HepG2 (cell line): ENCODE data around the gene HEXA. TPM values are rescaled to one million over a fixed set of nuclear protein-coding genes. Genes with fewer than 3 reads are reported as not detected.

Source experiments
- DNMT3B ChIP-seq: conservative IDR thresholded peaks from 2 replicates; pipeline ENCODE4 v1.6.1; 2016; ENCODE audit warnings: missing biosample characterization, control low read depth
- FOXP1 ChIP-seq, 2 experiments: fragments of 450-650 bp in 1 of 2; IDR thresholded peaks; 2 replicates each; pipeline ENCODE4 v1.6.1; 2017 to 2018; ENCODE audit warnings: antibody characterized with exemption in 1 of 2
- GZF1 ChIP-seq: sonication (generic); formaldehyde crosslinking; IDR thresholded peaks from 2 replicates; pipeline ENCODE4 v1.5.1; 2020; ENCODE audit warnings: mild to moderate bottlenecking, missing genetic modification reagents
- HMGXB3 ChIP-seq: sonication (generic); formaldehyde crosslinking; IDR thresholded peaks from 2 replicates; pipeline ENCODE4 v1.4.0; 2020; ENCODE audit warnings: missing genetic modification reagents, borderline replicate concordance
- MZF1 ChIP-seq: sonication (generic); formaldehyde crosslinking; IDR thresholded peaks from 2 replicates; pipeline ENCODE4 v1.8.1; 2023; ENCODE audit warnings: mild to moderate bottlenecking, missing genetic modification reagents, borderline replicate concordance
- PHF5A ChIP-seq: IDR thresholded peaks from one replicate; pipeline ENCODE4 v1.6.1; 2018; ENCODE audit warnings: low read depth, missing genetic modification reagents; ENCODE audit not compliant: unreplicated experiment
- PRDM4 ChIP-seq: sonication (generic); formaldehyde crosslinking; IDR thresholded peaks from 2 replicates; pipeline ENCODE4 v1.9.0; 2021; ENCODE audit warnings: missing genetic modification reagents, borderline replicate concordance
- REPIN1 ChIP-seq: sonication (generic); formaldehyde crosslinking; IDR thresholded peaks from 2 replicates; pipeline ENCODE4 v1.8.0; 2022; ENCODE audit warnings: missing genetic modification reagents, low read depth, mild to moderate bottlenecking, borderline replicate concordance
- SRF ChIP-seq: IDR thresholded peaks from 2 replicates; pipeline ENCODE4 v1.6.1; 2011; ENCODE audit warnings: mild to moderate bottlenecking, low read depth, low read length, moderate library complexity
- ZFP82 ChIP-seq: sonication (generic); formaldehyde crosslinking; IDR thresholded peaks from 2 replicates; pipeline ENCODE4 v1.5.1; 2020; ENCODE audit warnings: mild to moderate bottlenecking, missing genetic modification reagents, borderline replicate concordance
- ZNF10 ChIP-seq: sonication (generic); formaldehyde crosslinking; IDR thresholded peaks from 2 replicates; pipeline ENCODE4 v1.4.0; 2020; ENCODE audit warnings: mild to moderate bottlenecking, low read depth, missing genetic modification reagents, borderline replicate concordance
- ZNF263 ChIP-seq: sonication (generic); formaldehyde crosslinking; IDR thresholded peaks from 2 replicates; pipeline ENCODE4 v1.4.0; 2020; ENCODE audit warnings: missing genetic modification reagents
- ZNF329 ChIP-seq: sonication (generic); formaldehyde crosslinking; IDR thresholded peaks from 2 replicates; pipeline ENCODE4 v1.9.0; 2021; ENCODE audit warnings: low read depth, mild to moderate bottlenecking, missing genetic modification reagents
- ZNF331 ChIP-seq: sonication (generic); formaldehyde crosslinking; IDR thresholded peaks from 2 replicates; pipeline ENCODE4 v1.4.0; 2020; ENCODE audit warnings: missing genetic modification reagents
- ZNF362 ChIP-seq: sonication (generic); formaldehyde crosslinking; IDR thresholded peaks from 2 replicates; pipeline ENCODE4 v1.4.0; 2020; ENCODE audit warnings: missing genetic modification reagents, mild to moderate bottlenecking, borderline replicate concordance
- ZNF460 ChIP-seq: sonication (generic); formaldehyde crosslinking; IDR thresholded peaks from 2 replicates; pipeline ENCODE4 v1.5.1; 2020; ENCODE audit warnings: missing genetic modification reagents, mild to moderate bottlenecking, borderline replicate concordance
- ZNF557 ChIP-seq: sonication (generic); formaldehyde crosslinking; IDR thresholded peaks from 2 replicates; pipeline ENCODE4 v1.4.0; 2020; ENCODE audit warnings: missing genetic modification reagents
- ZNF605 ChIP-seq: sonication (generic); formaldehyde crosslinking; IDR thresholded peaks from 2 replicates; pipeline ENCODE4 v1.8.0; 2022; ENCODE audit warnings: mild to moderate bottlenecking, missing genetic modification reagents
- ZNF704 ChIP-seq: sonication (generic); formaldehyde crosslinking; IDR thresholded peaks from 2 replicates; pipeline ENCODE4 v1.8.1; 2023; ENCODE audit warnings: mild to moderate bottlenecking, inconsistent platforms, moderate library complexity, missing genetic modification reagents, borderline replicate concordance
- polyA plus RNA-seq, 8 experiments: library from polyadenylated mRNA; depleted of rRNA in 3 of 8; stranded (reverse) in 7 of 8; unstranded in 1 of 8; fragments of >200 nt; fragmentation: Illumina TruSeq in 4 of 8; extraction: Trizol in 4 of 8; gene quantifications; 2 replicates each; pipeline versions ENCODE4 v1.2.1 to v1.2.3, GENCODE V29; 2011 to 2016; ENCODE audit warnings: low read depth in 4 of 8, missing spikeins in 1 of 8, mixed read lengths in 1 of 8; ENCODE audit not compliant: insufficient read depth in 1 of 8
- total RNA-seq, 5 experiments: library from RNA; depleted of rRNA; stranded (reverse); fragments of >200 nt; fragmentation: Illumina TruSeq; extraction: Trizol; gene quantifications; 2 replicates each; pipeline ENCODE4 v1.2.3, GENCODE V29; 2016; ENCODE audit warnings: low read depth in 1 of 5

The HEXA gene
- total and polyA plus RNA-seq, 2 of the 13 experiments (the other 11 are each of a cell fraction or from before 2014, with no cell fraction given), result 106 to 219 TPM

GRCh38 chr15:72375846-72376581 lies at the start of gene HEXA (continued):
- TF ChIP-seq ZNF329 (no peak; the same call in 1 of the 2 replicates), REPIN1 (CRISPR knock-in tag) (peak; percentile 94), SRF (no peak), FOXP1 (IDR thresholded peaks at IDR 0.05) (no peak), FOXP1 (CRISPR knock-in tag; IDR thresholded peaks at IDR 0.05) (0 out of 2 replicates have a peak, but pooled peaks have one; percentile 21), GZF1 (CRISPR knock-in tag) (no peak), PRDM4 (CRISPR knock-in tag) (no peak), PHF5A (peak; percentile 27), ZNF331 (CRISPR knock-in tag) (peak; percentile 93), ZNF263 (peak; percentile 51; the same call in 1 of the 2 replicates), ZNF362 (CRISPR knock-in tag) (peak; percentile 61; the same call in 1 of the 2 replicates), HMGXB3 (peak; percentile 90), ZNF704 (CRISPR knock-in tag) (0 out of 2 replicates have a peak, but pooled peaks have one; percentile 43), DNMT3B (CRISPR knock-in tag) (peak; percentile 85; the same call in 1 of the 2 replicates), ZNF605 (peak; percentile 11; the same call in 1 of the 2 replicates), ZNF10 (CRISPR knock-in tag) (no peak), ZNF460 (CRISPR knock-in tag) (peak; percentile 62; the same call in 1 of the 2 replicates), ZNF557 (CRISPR knock-in tag) (0 out of 2 replicates have a peak, but pooled peaks have one; percentile 60), MZF1 (CRISPR knock-in tag) (no peak), ZFP82 (CRISPR knock-in tag) (peak; percentile 80; the same call in 1 of the 2 replicates)
